Measurements from ENCODE around the gene LRR1. TPM values are rescaled to one million over a fixed set of nuclear protein-coding genes. Genes with fewer than 3 reads are reported as not detected.

The LRR1 gene
- total and polyA plus RNA-seq, 9 of the 15 experiments (the other 6 are each of a cell fraction or from before 2014, with no cell fraction given), result 26.5 to 58.1 (median 31.8) TPM

DNA sequence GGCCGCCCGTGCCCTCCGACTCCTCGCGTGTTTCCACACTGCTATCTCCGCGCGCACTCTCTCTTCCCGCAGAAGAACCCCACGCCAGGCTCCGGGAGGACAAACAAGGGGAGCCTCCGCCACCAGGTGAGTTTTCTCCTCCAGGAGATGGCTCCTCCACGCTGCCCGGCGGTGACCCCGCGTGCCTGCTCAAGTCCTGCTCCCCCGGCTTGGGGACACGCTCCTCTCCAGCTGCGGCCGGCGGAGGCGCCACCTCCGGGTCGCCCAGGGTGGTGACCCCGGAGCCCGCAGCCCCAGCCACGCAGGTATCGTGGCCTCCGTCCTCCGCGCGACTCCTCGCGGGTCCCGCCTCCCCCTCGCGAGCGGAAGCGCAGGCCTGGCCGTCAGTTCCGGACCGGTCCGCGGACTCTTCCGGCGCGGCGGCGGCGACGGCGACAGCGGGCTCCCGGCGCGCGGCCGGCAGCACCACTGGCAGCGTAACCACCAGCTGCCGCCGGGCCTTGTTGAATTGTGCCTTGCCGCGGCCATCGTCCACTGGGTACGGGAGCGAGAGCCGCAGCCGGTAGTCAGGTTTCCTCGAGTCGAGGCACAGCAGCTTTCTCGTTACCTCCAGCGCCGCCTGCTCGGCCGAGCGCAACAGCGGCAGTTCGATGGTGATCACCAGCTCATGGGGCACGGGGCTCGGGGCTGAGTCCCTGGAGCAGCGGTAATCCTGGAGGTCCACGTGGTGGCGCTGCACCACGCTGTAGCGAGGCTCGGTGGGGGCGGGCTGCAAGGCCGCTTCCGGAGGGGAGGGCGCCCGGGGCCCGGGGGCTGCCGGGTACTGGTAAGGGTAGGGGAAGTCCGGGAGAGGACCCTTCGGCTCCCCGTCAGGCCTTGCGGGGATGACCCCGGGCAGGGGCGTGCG, 35.2 kb downstream of the LRR1 start (continued):
- TF ChIP-seq, protein P1, sequence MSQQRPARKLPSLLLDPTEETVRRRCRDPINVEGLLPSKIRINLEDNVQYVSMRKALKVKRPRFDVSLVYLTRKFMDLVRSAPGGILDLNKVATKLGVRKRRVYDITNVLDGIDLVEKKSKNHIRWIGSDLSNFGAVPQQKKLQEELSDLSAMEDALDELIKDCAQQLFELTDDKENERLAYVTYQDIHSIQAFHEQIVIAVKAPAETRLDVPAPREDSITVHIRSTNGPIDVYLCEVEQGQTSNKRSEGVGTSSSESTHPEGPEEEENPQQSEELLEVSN (IDR thresholded peaks at IDR 0.05; ENCODE audit: borderline replicate concordance in 1 of 2, extremely low read depth in 1 of 2, insufficient read depth in 1 of 2, insufficient read length in 1 of 2, low read depth in 1 of 2, low read length in 1 of 2, poor library complexity in 1 of 2, severe bottlenecking in 1 of 2), result peak; percentile 8 to 52
- TF ChIP-seq XRCC4 (IDR thresholded peaks at IDR 0.05; ENCODE audit: extremely low read depth, insufficient read depth, insufficient read length) (no peak), CHD4 (IDR thresholded peaks at IDR 0.05; ENCODE audit: insufficient read depth, insufficient replicate concordance, low read depth, low read length, poor library complexity, severe bottlenecking) (no peak), TBP (optimal IDR thresholded peaks at IDR 0.05; ENCODE audit: low read depth, low read length) (peak; percentile 33), PRDM10 (IDR thresholded peaks at IDR 0.05; ENCODE audit: partially characterized antibody) (no peak), ZNF239 (CRISPR knock-in tag; IDR thresholded peaks at IDR 0.05) (no peak), SRSF3 (IDR thresholded peaks at IDR 0.05; ENCODE audit: insufficient read depth, low read length) (no peak), FOXO4 (CRISPR knock-in tag; IDR thresholded peaks at IDR 0.05) (no peak), ETV6 (IDR thresholded peaks at IDR 0.05; ENCODE audit: borderline replicate concordance in 1 of 2, low read depth in 2 of 2, low read length in 1 of 2) (no peak), ETV6 (CRISPR knock-in tag; IDR thresholded peaks at IDR 0.05; ENCODE audit: borderline replicate concordance) (0 out of 2 replicates have a peak, but pooled peaks have one; percentile 32), EZH2 (IDR thresholded peaks at IDR 0.05; ENCODE audit: borderline replicate concordance, low read depth, low read length) (no peak), LARP7 (IDR thresholded peaks at IDR 0.05) (no peak), CTBP1 (IDR thresholded peaks at IDR 0.05; ENCODE audit: borderline replicate concordance) (peak; percentile 85), ZNF395 (CRISPR knock-in tag; IDR thresholded peaks at IDR 0.05) (no peak), CHD1 (IDR thresholded peaks at IDR 0.05; ENCODE audit: low read length) (peak; percentile 78)
- TF ChIP-seq, protein P2, sequence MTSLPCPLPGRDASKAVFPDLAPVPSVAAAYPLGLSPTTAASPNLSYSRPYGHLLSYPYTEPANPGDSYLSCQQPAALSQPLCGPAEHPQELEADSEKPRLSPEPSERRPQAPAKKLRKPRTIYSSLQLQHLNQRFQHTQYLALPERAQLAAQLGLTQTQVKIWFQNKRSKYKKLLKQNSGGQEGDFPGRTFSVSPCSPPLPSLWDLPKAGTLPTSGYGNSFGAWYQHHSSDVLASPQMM (CRISPR knock-in tag; IDR thresholded peaks at IDR 0.05), result no peak

All from K562 (cell line).